ENCODE data around the gene OR4Q2. TPM values are rescaled to one million over a fixed set of nuclear protein-coding genes. Genes with fewer than 3 reads are reported as not detected.

Gene OR4Q2
- total RNA-seq, 2 donors from 2014 or later = not detected

Other genes with a start within 250 kb of the OR4Q2 start
- not detected for gene OR4M1, start 228.7 kb upstream of the OR4Q2 start, total RNA-seq
- not detected for gene OR4N2, start 198.4 kb upstream of the OR4Q2 start, total RNA-seq
- not detected for gene OR4K2, start 127.0 kb upstream of the OR4Q2 start, total RNA-seq
- not detected for gene OR4K5, start 81.6 kb upstream of the OR4Q2 start, total RNA-seq
- gene OR4K1, start 71.2 kb upstream of the OR4Q2 start, total RNA-seq = not detected
- not detected for gene OR4K15, start 26.6 kb upstream of the OR4Q2 start, total RNA-seq
- gene OR4K14, start 17.1 kb downstream of the OR4Q2 start, total RNA-seq = not detected
- gene OR4K13, start 33.9 kb downstream of the OR4Q2 start, total RNA-seq = not detected
- gene OR4L1, start 57.9 kb downstream of the OR4Q2 start, total RNA-seq = not detected
- gene OR4K17, start 108.6 kb downstream of the OR4Q2 start, total RNA-seq = not detected
- not detected for gene OR4N5, start 136.7 kb downstream of the OR4Q2 start, total RNA-seq
- not detected for gene OR11G2, start 188.7 kb downstream of the OR4Q2 start, total RNA-seq
- not detected for gene OR11H6, start 221.5 kb downstream of the OR4Q2 start, total RNA-seq
- not detected for gene OR11H7, start 226.8 kb downstream of the OR4Q2 start, total RNA-seq
- gene OR11H4, start 237.1 kb downstream of the OR4Q2 start, total RNA-seq = not detected